Subcutaneous adipose tissue (tissue), 4 donors: Measurements from ENCODE around the gene OVCH2. TPM values are rescaled to one million over a fixed set of nuclear protein-coding genes. Genes with fewer than 3 reads are reported as not detected.

Source experiments
- CTCF ChIP-seq: fragments of 450-650 bp; IDR thresholded peaks from one replicate; pipeline ENCODE4 v1.5.1; 2016; ENCODE audit warnings: low read depth, mild to moderate bottlenecking, control low read depth, antibody characterized with exemption, moderate library complexity
- total RNA-seq, 4 donors: library from RNA; depleted of rRNA; stranded (reverse); fragments of >200 nt; gene quantifications; one replicate each; pipeline ENCODE4 v1.1.0, GENCODE V29; 2016

The OVCH2 gene
- total RNA-seq, 4 donors from 2014 or later: not detected

DNA sequence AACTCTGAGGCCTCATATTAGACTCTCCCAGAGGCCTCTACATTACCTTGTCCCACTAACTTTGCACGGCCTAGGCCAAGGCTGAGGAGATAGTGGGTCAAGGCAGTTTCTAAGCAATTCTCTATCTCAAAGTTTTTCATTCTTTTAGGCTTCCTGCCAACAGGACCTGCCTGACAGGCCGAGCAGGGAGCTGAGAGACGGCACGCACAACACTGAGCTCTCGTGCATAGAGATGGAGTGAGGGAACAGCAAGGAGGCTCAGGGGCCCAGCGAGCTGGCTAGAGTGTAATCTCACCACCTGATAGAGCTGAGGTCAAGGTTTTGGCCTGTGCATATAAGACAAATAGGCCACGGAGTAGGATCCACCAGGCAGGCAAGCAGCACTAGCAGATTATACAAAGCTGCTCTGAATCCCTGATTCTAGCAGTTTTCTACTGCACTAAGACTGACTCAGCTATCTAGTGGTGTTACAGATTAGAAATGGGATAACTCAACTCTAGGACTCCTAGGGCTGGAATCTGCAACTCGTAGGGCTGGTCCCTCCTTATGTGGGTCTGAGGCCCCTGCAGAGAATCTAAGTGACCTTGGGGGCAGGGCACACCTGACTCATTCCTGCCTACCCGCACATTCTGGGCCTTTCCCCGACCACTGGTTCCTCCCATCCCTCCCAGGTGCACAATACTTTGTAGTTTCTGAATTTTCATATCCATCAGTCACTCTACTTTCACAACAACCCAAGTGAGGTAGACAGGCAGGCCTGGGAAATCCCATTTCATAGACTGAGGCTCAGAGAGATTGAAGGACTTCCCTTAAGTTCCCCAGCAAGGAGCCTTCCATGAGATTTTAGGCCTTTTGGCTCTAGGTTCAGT is 34.7 kb downstream of the OVCH2 start:
- no peak for TF ChIP-seq CTCF

DNA sequence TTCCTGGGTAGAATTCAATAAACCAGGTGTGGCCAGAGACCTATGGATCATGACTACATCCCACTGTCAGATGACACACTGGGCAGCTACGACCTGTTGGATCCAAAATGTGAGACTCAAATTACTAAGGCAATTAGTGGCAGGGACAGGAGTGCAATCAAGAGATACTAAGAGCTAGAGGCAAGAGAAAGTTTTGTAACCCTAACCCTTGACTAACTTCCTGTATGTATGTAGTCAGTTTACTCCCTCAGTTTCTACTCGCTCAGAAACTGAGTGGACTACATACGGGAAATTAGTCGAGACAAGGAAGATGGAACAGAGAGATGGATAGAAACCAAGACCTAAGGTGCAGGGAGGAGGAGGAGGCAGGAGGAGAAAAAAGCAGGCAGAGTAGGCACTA is 35.6 kb downstream of the OVCH2 start:
- TF ChIP-seq CTCF: no peak

- no peak for TF ChIP-seq CTCF
Measured at GRCh38 chr11:7668911-7669310, 37.4 kb downstream of the OVCH2 start.

- no peak for TF ChIP-seq CTCF
Measured at GRCh38 chr11:7668464-7668863, 37.8 kb downstream of the OVCH2 start.

- no peak for TF ChIP-seq CTCF
Measured at GRCh38 chr11:7667460-7667859, 38.8 kb downstream of the OVCH2 start.

DNA sequence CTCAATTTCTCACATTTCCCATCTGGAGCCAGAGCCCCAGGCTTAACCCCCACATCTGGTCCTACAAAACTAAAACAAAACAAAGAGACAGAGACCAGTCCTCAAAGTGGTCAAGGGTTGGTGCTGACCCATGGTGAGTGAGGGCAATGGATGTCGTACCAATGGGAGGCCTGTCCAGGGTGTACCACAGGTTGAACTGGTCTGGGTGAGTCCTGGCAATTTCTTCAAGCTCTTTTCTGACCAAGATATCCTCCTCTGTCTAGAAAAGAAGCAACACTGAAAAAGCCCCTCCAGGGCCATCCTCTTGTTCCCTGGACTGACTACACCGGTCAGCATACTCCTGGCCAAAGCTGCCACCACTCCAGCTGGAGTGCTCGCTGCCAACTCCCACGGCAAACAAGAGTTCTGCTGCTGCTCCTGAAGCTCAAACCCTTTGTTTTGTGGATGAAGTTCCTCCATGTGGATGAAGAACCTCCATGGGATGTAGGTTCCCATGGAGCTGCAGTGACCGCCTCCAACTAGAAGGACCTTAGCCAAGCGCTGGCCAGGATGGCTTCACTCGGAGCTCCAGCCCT is 39.9 kb downstream of the OVCH2 start:
- no peak for TF ChIP-seq CTCF

GRCh38 chr11:7665473-7666291 is 40.6 kb downstream of the OVCH2 start:
- TF ChIP-seq CTCF: no peak
